ENCODE results near the gene THRB. TPM values are rescaled to one million over a fixed set of nuclear protein-coding genes. Genes with fewer than 3 reads are reported as not detected.

Gene THRB
- total RNA-seq, 1 experiment from 2014 or later: 13.5 TPM

- CTCF ChIA-PET: no interaction called here
- H3K36me3 Mint-ChIP-seq (ENCODE audit: insufficient read depth, unreplicated experiment): no peaks in the 10 kb centered on the region
- no peak for TF ChIP-seq CTCF (IDR thresholded peaks at IDR 0.05; ENCODE audit: unreplicated experiment)
- H3K27ac Mint-ChIP-seq (ENCODE audit: unreplicated experiment): no peak overlapping the region
- intact Hi-C loops (cut with micrococcal nuclease; ENCODE audit: unreplicated experiment): no loop called here
- H3K27me3 Mint-ChIP-seq (ENCODE audit: unreplicated experiment): no peaks in the 10 kb centered on the region
- H3K4me3 Mint-ChIP-seq (ENCODE audit: low read depth, unreplicated experiment): no peak overlapping the region
- BruUV-seq (replicated peaks): no TSS peak
- H3K9me3 Mint-ChIP-seq (ENCODE audit: low read depth, unreplicated experiment): no peaks in the 10 kb centered on the region
- DNase-seq: no peak
- no peaks in the 10 kb centered on the region for H3K4me1 Mint-ChIP-seq (ENCODE audit: low read depth, unreplicated experiment)
Measured at GRCh38 chr3:24168977-24169376, 325.7 kb downstream of the THRB start.

- no peak for DNase-seq
- Mint-ChIP-seq H3K4me1 (ENCODE audit: low read depth, unreplicated experiment) (no peaks in the 10 kb centered on the region), H3K4me3 (ENCODE audit: low read depth, unreplicated experiment) (no peak overlapping the region), H3K27me3 (ENCODE audit: unreplicated experiment) (no peaks in the 10 kb centered on the region), H3K27ac (ENCODE audit: unreplicated experiment) (no peak overlapping the region), H3K36me3 (ENCODE audit: insufficient read depth, unreplicated experiment) (no peaks in the 10 kb centered on the region), H3K9me3 (ENCODE audit: low read depth, unreplicated experiment) (no peaks in the 10 kb centered on the region)
- intact Hi-C loops (cut with micrococcal nuclease; ENCODE audit: unreplicated experiment): no loop called here
- CTCF ChIA-PET: interaction anchor here (1.2 kb wide), 1 partner anchor 17 kb away, joined by 3 read pairs; no protein-coding TSS in a partner anchor
- no TSS peak for BruUV-seq (replicated peaks)
- TF ChIP-seq CTCF (IDR thresholded peaks at IDR 0.05; ENCODE audit: unreplicated experiment): no peak
Measured at GRCh38 chr3:24167429-24167828, 327.2 kb downstream of the THRB start.

GRCh38 chr3:24166515-24166914 is 328.1 kb downstream of the THRB start:
- no TSS peak for BruUV-seq (replicated peaks)
- Mint-ChIP-seq H3K27ac (ENCODE audit: unreplicated experiment) (no peak overlapping the region), H3K4me1 (ENCODE audit: low read depth, unreplicated experiment) (no peaks in the 10 kb centered on the region), H3K4me3 (ENCODE audit: low read depth, unreplicated experiment) (no peak overlapping the region), H3K36me3 (ENCODE audit: insufficient read depth, unreplicated experiment) (no peaks in the 10 kb centered on the region), H3K27me3 (ENCODE audit: unreplicated experiment) (no peaks in the 10 kb centered on the region), H3K9me3 (ENCODE audit: low read depth, unreplicated experiment) (no peaks in the 10 kb centered on the region)
- TF ChIP-seq CTCF (IDR thresholded peaks at IDR 0.05; ENCODE audit: unreplicated experiment): no peak
- intact Hi-C loops (cut with micrococcal nuclease; ENCODE audit: unreplicated experiment): no loop called here
- CTCF ChIA-PET: interaction anchor here (1.2 kb wide), 1 partner anchor 18 kb away, joined by 3 read pairs; no protein-coding TSS in a partner anchor
- no peak for DNase-seq

GRCh38 chr3:24165603-24165982 is 329.1 kb downstream of the THRB start:
- no peaks in the 10 kb centered on the region for H3K4me1 Mint-ChIP-seq (ENCODE audit: low read depth, unreplicated experiment)
- H3K27ac Mint-ChIP-seq (ENCODE audit: unreplicated experiment): no peak overlapping the region
- H3K27me3 Mint-ChIP-seq (ENCODE audit: unreplicated experiment): no peaks in the 10 kb centered on the region
- no TSS peak for BruUV-seq (replicated peaks)
- no peaks in the 10 kb centered on the region for H3K9me3 Mint-ChIP-seq (ENCODE audit: low read depth, unreplicated experiment)
- no peak for TF ChIP-seq CTCF (IDR thresholded peaks at IDR 0.05; ENCODE audit: unreplicated experiment)
- intact Hi-C loops (cut with micrococcal nuclease; ENCODE audit: unreplicated experiment): no loop called here
- CTCF ChIA-PET: no interaction called here
- DNase-seq: no peak
- H3K36me3 Mint-ChIP-seq (ENCODE audit: insufficient read depth, unreplicated experiment): no peaks in the 10 kb centered on the region
- no peak overlapping the region for H3K4me3 Mint-ChIP-seq (ENCODE audit: low read depth, unreplicated experiment)

Measured in Calu3 (cell line).